MG63 (cell line): ENCODE results near the gene CYB5A. TPM values are rescaled to one million over a fixed set of nuclear protein-coding genes. Genes with fewer than 3 reads are reported as not detected.

Experiments
- DNase-seq: peaks from one replicate; pipeline ENCODE4 v3.0.0-alpha.2; 2020
- H3K27me3 ChIP-seq: fragments of 250-450 bp; sonication (Bioruptor Pico); 2 replicates; pipeline ENCODE4 v1.5.1; 2020; ENCODE audit warnings: mild to moderate bottlenecking, moderate library complexity
- H3K36me3 ChIP-seq: fragments of 250-450 bp; sonication (Bioruptor Pico); 2 replicates; pipeline ENCODE4 v1.5.1; 2020; ENCODE audit warnings: mild to moderate bottlenecking, moderate library complexity
- H3K4me3 ChIP-seq: fragments of 250-450 bp; sonication (Bioruptor Pico); 2 replicates; pipeline ENCODE4 v1.5.1; 2020; ENCODE audit warnings: mild to moderate bottlenecking, moderate library complexity
- H3K9me3 ChIP-seq: fragments of 250-450 bp; sonication (Bioruptor Pico); 2 replicates; pipeline ENCODE4 v1.5.1; 2020; ENCODE audit warnings: mild to moderate bottlenecking, moderate library complexity
- total RNA-seq: library from RNA; depleted of rRNA; stranded (reverse); fragments of >200 nt; shearing (Covaris generic); gene quantifications from 2 replicates; pipeline ENCODE4 v1.2.3, GENCODE V29; 2014; ENCODE audit warnings: low replicate concordance

The CYB5A gene
- total RNA-seq, 1 experiment from 2014 or later = not detected

DNA sequence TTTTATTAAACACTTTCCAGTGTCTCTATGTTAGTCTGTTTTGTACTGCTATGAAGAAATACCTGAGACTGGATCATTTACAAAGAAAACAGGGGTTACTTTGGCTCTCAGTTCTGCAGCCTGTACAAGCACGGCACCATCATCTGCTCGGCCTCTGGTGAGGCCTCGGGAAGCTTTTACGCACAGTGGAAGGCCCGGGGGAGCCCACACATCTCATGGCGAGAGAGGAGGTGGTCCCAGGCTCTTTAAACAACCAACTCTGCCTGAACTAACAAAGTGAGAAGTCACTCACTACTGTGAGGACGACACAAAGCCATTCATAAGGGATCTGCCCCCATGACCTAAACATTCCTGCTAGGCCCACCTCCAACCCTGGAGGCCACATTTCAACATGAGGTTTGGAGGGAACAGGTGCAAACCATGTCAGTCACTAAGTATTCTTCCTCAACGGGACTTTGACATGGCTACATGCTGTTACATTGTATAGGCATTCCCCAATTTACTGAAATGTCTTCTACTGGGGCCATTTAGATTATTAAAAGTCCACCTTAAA is 26.1 kb downstream of the CYB5A start:
- Histone ChIP-seq H3K36me3 (no peaks in the 10 kb centered on the region), H3K9me3 (no peaks in the 10 kb centered on the region), H3K4me3 (no peak overlapping the region), H3K27me3 (no peaks in the 10 kb centered on the region)
- no peak for DNase-seq

DNA sequence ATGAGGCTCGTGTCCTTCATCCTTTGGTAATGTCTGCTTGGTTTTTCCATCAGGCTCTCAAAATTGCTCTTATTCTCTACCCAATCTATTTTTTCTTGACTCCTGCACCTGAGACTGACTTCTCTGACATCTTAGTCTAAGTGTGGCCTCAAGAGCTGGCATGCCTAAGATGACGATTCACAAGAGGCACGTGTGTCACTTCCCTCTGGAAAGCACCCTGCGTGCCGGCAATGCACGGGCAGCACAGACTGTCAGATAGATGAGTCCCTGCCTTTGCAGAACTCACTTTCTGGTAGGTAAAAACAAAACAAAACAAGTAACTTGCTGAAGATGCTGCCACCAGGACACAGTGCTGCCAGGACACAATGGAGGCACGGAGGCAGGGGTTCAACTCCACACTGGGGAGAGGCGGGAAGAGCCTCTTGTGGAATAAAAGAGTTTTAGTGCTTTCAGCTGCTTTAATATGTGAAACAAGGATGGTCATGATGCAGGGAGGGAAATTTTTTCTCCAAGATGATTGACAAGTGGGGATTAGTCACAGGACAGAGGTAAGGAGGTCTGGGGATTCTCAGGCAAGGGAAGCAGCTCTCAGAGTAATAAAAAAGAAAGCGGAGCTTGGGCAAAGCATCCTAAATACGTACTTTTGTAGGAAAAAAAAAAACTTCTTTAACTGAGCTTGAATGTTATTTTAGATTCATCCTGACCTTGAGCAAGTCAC is 27.3 kb downstream of the CYB5A start:
- H3K4me3 ChIP-seq = no peak overlapping the region

DNA sequence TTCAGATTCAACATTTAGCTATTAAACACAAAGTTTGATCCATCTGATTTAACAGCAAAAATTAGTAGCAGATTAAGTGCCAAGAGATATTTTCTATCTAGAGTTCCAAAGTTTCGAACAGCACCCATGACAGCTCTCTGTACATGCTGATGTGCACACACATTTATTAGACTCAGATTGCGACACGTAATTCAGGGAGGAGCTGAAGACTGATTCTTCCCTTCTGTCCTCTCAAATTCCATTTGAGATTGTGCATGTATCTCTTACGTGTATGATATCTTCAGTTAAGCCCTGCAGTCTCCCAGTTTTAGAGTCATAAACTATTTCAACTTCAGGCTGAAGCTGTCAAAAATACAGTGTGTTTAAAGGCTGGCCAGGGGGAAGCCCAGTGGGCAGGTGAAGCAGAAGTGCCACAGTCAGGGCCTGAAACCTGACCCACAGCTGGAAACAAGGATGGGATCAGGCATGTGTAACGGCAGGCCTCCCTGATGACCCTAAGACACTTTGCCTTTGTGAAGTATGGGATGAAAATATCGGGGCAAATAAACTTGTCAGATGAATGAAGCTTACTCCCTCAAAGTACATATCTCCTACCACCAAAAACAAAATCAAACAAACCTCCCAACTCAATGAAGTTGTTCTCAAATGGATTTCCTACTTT is 30.6 kb downstream of the CYB5A start:
- Histone ChIP-seq H3K4me3 (no peak overlapping the region), H3K9me3 (no peaks in the 10 kb centered on the region), H3K27me3 (no peaks in the 10 kb centered on the region), H3K36me3 (no peaks in the 10 kb centered on the region)
- DNase-seq = no peak

More for the DNA sequence above, 27.3 kb downstream of the CYB5A start:
- no peaks in the 10 kb centered on the region for H3K27me3 ChIP-seq
- H3K9me3 ChIP-seq = no peaks in the 10 kb centered on the region
- DNase-seq = no peak
- H3K36me3 ChIP-seq = no peaks in the 10 kb centered on the region

DNA sequence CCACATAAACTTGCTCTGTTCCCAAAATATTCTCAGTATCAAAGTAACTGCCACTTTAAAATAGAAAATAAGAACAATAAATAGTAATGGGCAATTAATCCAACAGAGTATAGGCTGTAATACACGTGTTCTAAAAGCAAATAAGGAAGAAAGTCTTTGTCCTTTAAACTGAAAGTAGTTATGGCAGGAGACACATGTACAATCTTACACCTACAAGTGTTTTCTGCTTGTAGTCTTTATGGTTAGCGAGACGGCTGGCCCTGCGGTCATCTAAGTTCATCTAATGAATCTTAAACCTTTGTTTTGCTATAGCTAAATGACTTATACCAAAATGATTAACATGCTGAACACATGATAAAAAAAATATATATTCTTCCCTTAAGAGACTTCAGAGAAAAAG is 32.4 kb downstream of the CYB5A start:
- no peak for DNase-seq
- Histone ChIP-seq H3K36me3 (no peaks in the 10 kb centered on the region), H3K4me3 (no peak overlapping the region), H3K27me3 (no peaks in the 10 kb centered on the region), H3K9me3 (no peaks in the 10 kb centered on the region)

DNA sequence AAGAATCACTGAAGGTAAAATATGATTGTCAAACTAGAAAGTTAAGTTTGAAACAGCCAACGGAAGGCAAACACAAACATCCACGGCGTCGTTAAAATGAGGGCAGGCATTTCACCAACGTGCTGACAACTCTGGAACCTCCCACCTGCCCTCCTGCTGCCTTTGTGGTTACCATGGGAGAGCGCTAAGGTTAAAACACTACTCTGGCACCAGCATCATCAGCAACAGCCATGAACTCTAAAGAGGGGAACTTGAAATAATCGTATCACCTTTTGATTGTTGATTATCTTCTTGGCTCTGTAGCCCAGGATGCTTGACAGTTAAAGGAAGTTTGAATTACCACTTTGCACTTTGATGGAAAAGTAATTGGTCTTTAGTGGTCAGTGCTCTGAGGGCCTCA is 34.7 kb downstream of the CYB5A start:
- no peaks in the 10 kb centered on the region for H3K36me3 ChIP-seq
- H3K4me3 ChIP-seq = no peak overlapping the region
- no peaks in the 10 kb centered on the region for H3K9me3 ChIP-seq
- no peaks in the 10 kb centered on the region for H3K27me3 ChIP-seq
- DNase-seq = no peak

DNA sequence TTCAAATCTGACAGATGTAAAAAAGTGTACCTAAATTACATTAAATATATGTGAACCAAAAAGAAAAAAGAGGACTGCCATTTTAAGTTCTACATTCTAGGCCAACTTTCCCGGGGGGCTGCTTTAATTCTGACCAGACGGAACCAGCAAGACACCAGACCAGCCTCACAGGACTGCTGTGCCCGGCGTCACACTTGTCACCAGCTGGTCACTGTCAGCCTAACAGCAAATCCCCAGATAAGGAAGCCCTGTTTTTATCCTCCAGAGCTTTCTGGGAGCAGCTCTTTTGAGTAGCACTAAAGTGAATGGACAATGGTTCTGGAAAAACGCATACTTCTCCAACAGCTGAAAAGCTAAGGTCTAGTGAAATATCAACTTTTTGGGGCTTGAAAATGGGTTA is 35.6 kb downstream of the CYB5A start:
- H3K36me3 ChIP-seq = no peaks in the 10 kb centered on the region
- H3K9me3 ChIP-seq = no peaks in the 10 kb centered on the region

DNA sequence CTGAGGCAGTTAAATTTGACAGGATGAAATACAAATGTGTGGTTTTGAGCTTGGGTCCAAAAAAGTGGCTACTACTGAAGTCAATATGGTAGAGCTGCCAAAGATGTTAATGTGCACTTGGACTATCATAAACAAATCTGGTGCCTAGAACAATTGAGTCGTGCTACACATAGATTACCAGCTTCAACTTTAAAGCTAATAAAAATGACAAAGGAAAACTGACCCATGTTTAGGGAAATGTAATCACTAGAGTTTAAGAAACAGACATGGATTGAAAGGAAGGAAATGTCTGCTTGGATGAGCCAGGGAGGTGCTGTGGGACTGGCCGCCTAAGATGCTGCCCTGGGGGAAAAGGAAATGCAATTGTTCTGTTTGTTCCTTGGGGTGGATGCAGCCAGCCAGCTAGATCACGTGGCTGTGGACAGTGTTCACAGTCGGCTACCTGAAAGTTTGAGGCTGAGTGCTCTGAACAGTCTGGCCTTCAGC is 36.6 kb downstream of the CYB5A start:
- Histone ChIP-seq H3K36me3 (no peaks in the 10 kb centered on the region), H3K27me3 (no peaks in the 10 kb centered on the region), H3K4me3 (no peak overlapping the region), H3K9me3 (no peaks in the 10 kb centered on the region)
- no peak for DNase-seq

More for the DNA sequence above, 35.6 kb downstream of the CYB5A start:
- no peaks in the 10 kb centered on the region for H3K27me3 ChIP-seq
- DNase-seq = no peak
- H3K4me3 ChIP-seq = no peak overlapping the region

DNA sequence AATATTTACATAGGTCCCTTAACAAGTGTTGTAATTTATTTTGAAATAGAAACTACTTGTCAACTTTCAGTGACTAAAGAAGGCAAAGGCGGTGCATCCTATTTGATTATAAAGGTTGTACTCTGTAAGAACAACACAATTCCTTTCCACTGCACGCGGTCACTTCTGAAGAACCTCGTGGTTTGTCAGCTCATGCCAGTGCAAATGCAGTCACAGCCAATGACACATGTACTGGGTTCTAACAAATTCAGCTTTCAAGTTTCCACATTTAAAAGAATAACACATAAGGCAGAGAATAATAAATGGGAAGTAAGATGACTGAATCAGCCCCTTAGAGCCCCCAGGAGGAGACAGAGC is 39.7 kb downstream of the CYB5A start:
- Histone ChIP-seq H3K9me3 (no peaks in the 10 kb centered on the region), H3K36me3 (no peaks in the 10 kb centered on the region), H3K4me3 (no peak overlapping the region), H3K27me3 (no peaks in the 10 kb centered on the region)
- DNase-seq = no peak

DNA sequence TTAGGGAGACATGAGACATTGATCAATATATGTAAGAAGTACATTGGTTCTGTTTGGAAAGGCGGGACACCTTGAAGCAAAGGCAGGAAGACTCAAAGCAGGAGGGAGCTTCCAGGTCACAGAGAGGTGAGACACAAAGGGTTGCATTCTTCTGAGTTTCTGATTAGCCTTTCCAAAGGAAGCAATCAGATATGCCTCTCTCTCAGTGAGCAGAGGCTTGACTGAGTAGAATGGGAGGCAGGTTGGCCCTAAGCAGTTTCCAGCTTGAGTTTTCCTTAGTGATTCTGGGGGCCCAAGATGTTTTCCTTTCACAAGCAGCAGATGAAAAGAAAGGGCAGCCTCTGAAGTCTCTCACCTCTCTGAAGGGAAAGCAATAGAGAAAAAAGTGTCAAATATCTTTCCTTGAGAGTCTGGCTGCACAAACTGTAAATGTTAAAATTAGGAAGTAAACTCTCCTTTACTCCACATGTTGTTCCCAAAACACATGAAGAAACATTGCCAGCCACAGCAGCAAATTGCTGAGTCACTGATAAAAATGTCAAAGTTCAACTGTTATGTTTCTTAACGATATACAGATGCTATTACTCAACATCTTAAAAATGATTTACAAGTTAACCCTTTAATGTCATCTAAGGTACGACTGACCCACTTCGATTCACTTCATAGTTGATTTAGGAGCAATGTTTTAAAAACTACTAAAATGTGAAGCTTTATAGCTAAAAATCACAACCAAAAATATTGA is 40.3 kb downstream of the CYB5A start:
- no peaks in the 10 kb centered on the region for H3K27me3 ChIP-seq
- no peaks in the 10 kb centered on the region for H3K9me3 ChIP-seq
- H3K36me3 ChIP-seq = no peaks in the 10 kb centered on the region
- no peak for DNase-seq
- no peak overlapping the region for H3K4me3 ChIP-seq

DNA sequence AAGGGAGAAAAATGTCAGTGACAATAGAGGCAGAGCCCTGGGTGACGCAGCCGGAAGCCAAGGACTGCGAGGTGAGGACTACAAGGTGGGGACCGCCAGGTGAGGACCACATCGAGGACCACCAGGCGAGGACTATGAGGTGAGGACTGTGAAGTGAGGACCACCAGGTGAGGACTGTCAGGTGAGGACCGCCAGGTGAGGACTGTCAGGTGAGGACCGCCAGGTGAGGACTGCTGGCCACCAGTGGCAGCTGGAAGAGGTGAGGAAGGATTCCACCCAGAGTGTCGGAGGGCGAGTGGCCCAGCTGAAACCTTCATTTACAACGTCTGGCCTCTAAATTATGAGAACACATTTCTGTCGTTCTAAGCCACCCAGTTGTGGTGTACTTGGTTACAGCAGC is 41.6 kb downstream of the CYB5A start:
- Histone ChIP-seq H3K9me3 (no peaks in the 10 kb centered on the region), H3K4me3 (no peak overlapping the region), H3K36me3 (no peaks in the 10 kb centered on the region), H3K27me3 (no peaks in the 10 kb centered on the region)
- DNase-seq = no peak

DNA sequence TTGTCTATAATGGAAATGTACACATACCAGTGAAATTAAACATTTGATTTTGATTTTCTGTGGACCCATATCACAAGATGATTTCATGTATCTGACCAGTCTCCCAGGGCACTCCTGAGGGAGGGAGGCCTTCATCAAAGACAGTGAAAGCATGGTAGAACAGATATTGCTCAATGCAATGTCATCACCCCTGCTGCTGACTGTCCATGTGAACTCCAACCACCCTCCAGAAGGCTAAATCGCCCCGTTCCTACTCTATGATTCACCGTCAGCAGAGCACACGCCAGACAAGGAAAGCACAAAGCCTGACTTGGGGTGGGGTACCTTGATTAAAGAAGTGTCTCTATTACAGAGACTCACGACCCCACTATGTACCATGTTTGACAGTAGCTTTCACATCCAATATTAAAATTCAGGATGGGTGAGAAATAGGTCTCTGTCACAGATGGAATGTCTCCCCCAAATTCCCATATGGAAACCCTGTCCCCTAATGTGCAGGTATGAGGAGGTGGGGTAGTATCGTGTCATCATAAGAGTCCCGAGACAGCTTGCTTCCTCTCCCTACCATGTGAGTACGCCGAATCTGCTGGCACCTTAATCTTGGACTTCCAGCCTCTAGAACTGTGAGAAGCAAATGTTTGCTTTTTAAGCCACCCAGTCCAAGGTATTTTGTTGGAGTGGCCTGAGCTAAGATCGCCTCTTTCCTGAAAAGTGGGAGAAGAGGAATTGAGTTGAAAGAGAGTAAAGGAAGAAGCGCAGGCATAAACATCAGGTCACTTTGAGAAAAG is 42.4 kb downstream of the CYB5A start:
- Histone ChIP-seq H3K27me3 (peaks cover 2% of the 10 kb centered on the region; the same call in 1 of the 2 replicates), H3K4me3 (no peak overlapping the region), H3K9me3 (no peaks in the 10 kb centered on the region), H3K36me3 (no peaks in the 10 kb centered on the region)
- no peak for DNase-seq

DNA sequence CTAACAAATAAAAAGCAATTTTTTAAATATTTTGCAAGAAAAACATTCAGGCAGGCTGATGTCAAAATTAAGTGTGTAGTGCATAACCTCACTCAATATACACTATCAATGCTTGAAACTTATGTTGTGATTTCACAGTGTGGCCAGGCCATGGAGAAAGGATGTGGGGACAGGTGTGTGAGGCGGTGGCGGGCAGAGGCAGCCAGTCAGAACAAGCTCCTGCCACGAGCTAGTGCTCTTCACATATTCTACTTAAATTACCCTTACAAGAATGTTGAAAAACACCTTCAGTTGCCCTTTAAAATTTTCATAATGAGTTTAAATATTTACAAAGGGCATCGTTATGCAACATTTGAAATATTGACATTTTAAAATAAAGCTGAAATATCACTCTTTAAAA is 43.2 kb downstream of the CYB5A start:
- Histone ChIP-seq H3K27me3 (peaks cover 2% of the 10 kb centered on the region; the same call in 1 of the 2 replicates), H3K4me3 (no peak overlapping the region), H3K9me3 (no peaks in the 10 kb centered on the region), H3K36me3 (no peaks in the 10 kb centered on the region)
- no peak for DNase-seq

DNA sequence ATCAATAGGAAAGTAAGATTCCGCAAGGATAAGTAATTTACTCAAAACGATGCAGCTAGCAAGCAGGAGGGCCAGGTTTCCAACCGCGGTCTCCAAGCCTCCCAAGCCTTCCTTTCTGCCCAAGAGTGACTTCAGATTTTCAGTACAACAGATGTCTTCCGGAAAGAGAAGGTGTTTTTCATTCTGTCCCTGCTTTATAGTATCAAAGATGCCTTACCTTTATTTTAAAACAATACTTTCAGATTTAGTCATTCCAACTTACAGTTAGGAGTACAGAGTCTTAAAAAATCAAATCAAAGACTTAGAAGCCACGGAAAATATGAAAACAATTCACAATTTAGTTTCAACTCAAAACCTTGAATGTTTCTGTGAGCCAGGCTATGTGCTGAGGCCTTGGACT is 43.6 kb downstream of the CYB5A start:
- no peaks in the 10 kb centered on the region for H3K9me3 ChIP-seq
- no peaks in the 10 kb centered on the region for H3K36me3 ChIP-seq
- no peak overlapping the region for H3K4me3 ChIP-seq
- no peak for DNase-seq
- peaks cover 2% of the 10 kb centered on the region; the same call in 1 of the 2 replicates for H3K27me3 ChIP-seq

DNA sequence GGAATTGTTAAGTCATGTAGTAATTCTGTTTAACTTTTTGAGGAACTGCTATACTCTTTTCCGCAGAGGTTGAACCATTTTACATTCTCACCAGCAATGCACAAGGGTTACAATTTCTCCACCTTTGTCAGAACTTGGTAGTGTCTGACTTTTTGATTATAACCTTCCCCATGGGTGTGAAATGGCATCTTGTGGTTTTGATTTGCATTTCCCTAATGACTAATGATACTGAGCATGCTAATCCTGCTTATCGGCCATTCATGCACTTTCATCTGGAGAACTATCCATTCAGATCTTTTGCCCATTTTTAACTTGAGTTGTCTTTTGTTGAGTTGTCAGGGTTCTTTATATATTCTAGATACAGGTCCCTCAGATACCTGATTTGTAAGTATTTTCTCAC is 47.2 kb downstream of the CYB5A start:
- Histone ChIP-seq H3K27me3 (peaks cover 2% of the 10 kb centered on the region; the same call in 1 of the 2 replicates), H3K4me3 (no peak overlapping the region), H3K36me3 (no peaks in the 10 kb centered on the region), H3K9me3 (no peaks in the 10 kb centered on the region)
- DNase-seq = no peak

DNA sequence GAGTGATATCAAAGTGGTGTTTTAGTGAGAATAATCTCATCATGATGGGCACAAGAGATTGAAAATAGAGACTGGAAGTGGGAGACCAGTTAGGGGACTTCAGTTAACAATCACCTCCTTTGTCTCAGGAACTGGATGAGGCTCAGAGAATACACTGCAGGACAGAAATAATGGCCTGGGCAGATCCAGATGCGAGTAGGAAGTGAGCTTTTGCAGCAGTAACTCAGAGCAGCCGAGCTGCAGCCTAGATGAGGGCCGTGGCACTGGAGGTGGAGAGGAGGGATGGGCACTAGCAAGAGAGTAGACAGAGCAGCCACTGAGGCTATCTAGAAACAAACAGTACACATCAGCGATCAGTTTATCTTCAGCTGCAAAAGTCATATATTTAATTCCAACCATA is 48.6 kb downstream of the CYB5A start:
- Histone ChIP-seq H3K36me3 (no peaks in the 10 kb centered on the region), H3K27me3 (peaks cover 2% of the 10 kb centered on the region), H3K4me3 (no peak overlapping the region), H3K9me3 (no peaks in the 10 kb centered on the region)
- DNase-seq = no peak

DNA sequence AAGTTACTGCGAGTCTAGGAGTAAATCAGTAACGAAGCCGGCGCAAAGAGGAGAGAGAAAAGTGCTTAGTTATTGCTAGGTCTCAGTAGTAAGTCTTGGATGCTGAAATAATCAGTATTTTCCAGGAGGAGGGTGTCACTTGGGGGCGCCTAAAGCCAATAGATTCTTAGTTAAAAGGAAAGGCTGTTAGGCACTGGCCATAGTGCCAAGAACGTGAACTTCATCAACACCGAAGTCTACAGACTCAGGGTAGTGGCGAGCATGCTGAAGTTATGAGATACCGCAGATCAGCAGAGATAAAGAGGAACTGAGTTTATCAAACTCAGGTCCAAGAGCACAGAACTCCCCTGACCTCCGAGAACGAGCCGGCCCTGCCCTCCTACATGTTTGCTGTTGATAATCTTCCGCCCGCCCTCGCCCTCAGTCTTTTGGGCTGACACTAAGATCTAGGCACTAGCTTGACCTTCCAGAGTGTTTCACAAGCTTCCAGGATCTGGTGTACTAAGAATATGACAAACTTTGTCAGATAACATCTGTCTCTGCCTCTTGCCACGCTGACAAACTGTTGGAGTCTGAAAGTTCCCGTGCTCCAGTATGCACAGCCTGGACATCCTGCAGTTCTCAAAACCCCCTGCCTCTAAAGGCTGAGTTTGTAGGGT is 49.2 kb downstream of the CYB5A start:
- Histone ChIP-seq H3K27me3 (peaks cover 2% of the 10 kb centered on the region), H3K36me3 (no peaks in the 10 kb centered on the region), H3K4me3 (no peak overlapping the region), H3K9me3 (no peaks in the 10 kb centered on the region)
- DNase-seq = no peak
